GM21390 (cell line): Measurements from ENCODE around the gene TNNT2.

ENCODE experiments used
- ATAC-seq: cut with Tn5 transposase; IDR thresholded peaks from one replicate; pipeline ENCODE4 v1.9.1; 2021; ENCODE audit not compliant: unreplicated experiment

Gene TNNT2

DNA sequence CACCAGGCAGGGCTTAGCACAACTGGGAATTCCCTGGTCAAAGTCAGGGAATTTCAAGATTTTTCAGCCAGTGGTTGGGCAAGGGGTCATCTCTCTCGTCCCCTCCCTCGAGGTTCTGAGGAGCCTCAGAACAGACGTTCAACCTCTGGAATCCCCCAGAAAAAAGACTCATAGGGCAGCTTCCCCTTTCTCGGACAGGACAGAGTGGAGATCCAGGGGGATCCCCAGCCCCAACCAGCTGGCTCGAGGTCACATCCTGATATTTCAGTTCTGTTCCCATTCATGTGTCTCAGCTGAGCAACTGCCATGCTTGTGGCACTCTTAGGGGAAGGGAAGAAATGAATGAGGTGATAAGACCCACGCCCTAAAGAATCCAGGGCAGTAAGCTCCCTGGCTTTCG is 26.6 kb upstream of the TNNT2 start:
- ATAC-seq, result no peak

DNA sequence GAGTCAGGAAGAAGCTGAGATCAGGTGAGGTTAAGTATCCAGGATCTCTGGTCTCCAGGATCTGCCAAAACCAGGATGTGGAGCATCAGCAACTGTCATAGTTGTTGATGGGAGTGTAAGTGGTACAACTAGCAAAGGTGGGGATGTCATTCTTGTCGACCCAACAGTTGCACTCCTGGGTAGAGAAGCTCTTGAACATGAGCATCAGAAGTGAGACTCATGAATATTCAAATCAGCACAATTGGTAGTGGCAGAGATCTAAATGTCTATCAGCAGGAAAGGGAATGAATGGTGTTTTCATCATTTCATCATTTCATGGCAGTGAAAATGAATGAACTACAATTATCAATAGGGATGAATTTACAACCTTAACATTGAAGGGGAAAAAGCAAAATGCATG is 25.9 kb upstream of the TNNT2 start:
- ATAC-seq, result no peak

DNA sequence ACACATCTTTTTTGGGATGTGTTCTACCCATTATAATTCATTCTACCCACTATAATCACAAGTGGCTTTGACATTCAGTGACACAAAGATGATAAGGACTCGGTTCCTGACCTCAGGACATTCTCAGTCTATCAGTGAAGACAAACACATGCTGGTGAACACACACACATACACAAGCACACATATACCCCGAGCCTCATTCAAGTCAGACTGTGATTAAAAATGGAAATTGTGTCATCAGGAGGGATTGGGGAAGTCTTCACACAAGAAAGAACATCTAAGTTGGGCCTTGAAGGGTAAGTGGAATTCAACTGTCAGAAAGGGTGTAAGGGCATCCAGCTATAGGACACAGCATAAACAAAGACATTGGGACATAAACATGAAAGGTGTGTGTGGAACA is 24.2 kb upstream of the TNNT2 start:
- no peak for ATAC-seq

DNA sequence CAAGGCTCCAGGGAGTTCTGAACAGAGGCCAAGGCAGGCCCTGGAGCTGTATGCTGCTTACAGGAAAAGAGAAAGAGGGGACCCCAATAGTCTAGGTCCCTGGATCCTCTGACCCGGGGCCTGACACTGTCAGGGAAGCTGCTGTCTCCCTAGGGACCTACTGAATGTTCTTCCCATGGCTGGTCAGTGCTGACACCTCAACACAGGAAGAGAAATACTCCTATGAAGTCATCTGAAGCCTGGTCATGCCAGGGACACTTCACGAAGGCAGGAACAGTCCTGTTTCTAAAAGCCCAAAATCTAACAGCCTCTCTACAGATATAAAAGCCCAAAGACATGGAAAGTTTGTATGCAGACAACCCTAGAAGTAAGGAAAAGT is 23.4 kb upstream of the TNNT2 start:
- ATAC-seq, result no peak

DNA sequence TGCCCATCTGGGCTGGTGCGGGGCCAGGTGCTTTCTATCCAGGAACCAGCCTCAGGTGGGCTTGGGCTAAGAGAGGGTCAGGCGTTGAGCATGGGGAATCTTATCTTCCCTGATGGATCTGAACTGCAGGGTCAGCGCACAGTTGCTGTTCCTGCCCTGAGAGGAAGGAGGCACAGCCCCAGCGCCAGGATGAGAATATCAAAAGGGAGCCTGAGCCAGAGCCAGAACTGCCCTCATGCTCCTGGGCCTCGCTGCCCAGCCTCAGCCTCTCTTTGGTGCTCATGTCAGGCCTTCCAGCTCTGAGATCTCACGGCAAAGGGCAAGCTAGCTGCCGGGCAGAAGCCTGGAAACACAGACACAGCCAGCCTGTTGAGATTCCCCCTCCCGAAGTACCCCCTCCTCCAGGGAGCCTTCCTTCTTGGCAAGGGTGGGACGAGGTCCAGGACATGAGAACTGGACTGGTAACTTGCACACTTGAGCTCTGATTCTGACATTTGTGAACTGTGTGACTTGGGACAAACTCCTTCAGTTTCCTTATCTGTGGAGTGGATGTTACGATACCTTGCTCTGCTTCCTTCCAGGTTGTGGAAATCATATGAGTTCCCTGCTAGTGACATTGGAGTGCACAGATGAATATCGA is 22.9 kb upstream of the TNNT2 start:
- no peak for ATAC-seq

DNA sequence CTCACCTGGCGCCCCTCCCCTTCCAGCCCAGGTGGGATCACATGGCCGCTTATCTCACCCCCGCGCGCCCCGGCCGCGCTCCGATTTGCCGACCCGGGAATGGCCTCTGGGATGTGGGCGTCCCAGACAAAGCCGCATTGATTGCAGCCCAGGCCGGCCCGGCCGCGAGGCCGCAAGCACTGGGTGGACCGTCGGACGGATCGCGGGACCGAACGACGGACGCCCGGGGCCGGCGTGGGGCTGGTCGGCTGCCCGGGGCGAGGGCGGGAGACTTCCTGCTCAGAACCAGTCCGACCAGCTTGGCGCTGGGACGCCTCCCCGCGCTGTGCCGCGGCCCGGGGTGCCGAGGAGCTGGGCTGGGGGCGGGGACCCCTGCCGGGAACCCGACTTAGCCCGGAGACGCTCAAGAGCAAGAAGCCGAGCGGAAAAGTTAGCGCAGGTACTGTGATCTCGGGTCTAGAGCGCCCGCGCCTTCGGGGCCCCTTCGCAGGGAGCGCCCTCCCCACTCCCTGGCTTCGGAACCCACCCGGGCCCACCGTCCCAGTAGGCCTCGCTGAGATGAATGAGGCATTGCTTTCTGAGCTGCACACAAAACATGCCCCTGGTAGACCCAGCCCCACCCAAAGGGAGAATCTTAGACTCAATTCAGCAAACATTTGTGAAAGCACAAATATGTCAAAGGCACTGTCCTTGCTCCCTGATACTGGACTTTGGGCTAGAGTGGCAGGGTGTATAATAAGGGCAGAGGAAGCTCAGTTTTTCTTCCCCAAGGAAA is 22.1 kb upstream of the TNNT2 start:
- no peak for ATAC-seq

DNA sequence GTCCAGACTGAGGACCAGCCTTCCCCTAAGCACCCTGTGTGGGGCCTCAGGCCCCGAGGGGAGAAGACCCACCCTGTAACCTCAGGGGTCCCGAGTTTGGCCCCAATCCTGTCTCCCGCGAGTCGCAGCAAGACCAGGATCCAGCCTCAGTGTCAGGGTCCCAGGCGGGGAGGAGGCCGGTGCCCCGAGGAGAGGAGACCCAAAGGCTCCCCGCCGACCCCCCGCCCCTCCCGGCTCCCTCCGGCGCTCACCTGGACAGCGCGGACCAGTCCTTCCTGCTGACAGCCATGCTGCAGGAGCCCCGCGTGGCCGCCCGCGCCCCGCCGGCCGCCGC is 21.5 kb upstream of the TNNT2 start, which contains the start of gene LAD1:
LAD1 (minus strand) TSS at position 307 of the 334 bp plus-strand sequence; CDS start at position 289, 18 bp downstream.
- no peak for ATAC-seq

DNA sequence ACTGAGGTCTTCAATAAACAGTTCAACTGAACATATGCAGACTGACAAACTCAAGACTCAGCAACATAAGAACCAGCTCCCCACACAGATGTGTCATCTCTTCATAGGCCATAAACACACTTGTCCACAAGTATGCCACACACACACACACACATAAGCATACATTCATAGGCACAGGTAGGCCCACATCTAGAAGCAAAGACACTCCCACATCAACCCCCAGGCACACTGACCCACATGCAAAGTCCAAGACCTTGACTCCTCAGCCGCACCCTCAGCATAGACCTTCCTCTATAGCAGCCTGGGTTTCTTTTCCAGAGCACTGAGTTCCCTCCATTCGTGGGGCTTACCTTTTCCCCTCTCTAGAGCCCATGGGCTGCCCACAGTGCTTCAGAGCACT is 20.2 kb upstream of the TNNT2 start:
- ATAC-seq, result no peak

DNA sequence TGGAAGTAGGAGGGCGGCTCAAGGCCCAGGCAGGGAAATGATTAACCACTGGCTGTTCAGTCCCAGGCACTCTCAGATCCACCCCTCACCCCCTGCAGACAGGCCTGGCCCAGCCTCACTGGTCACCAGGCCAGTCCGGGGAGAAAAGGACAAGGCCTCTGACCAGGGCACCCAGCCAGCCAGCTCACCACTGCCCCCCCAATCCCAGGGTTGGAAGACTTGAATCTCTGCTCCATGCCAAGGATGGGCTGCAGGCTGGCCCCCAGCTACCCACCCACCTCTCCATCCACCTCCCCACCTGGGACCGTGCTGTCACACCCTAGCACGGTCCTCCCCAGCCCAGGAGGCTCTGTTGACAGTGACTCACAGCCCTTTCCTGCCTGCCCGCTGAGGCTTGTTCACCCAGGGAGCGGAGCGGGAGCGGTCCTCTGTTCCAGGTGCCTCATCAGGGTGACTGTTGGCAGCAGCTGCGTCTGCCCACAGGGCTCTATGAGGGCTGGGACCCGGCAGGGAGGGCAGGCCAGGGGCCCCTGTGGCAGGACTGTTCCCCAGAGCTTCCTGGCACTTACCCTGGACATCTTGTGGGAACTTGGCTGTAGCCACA is 19.5 kb upstream of the TNNT2 start:
- no peak for ATAC-seq

DNA sequence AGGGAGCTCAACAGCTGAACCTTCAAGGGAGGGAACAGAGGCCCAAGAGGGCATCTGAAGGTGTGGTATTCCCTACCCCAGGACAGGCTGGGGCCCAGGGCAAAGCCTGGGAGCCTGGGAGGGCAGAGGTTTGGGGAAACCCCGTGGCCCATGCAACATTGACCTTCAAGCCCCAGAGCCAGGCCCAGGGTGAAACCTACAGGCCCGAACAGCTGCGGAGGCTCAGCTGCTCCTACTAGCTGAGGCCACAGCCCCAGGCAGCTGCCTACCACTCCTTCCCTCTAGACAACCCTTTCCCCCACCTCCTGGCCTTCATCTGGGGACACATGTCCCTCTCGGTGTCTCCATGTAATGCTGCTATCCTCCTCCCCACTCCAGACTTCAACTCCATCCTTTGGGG is 18.5 kb upstream of the TNNT2 start:
- no peak for ATAC-seq

DNA sequence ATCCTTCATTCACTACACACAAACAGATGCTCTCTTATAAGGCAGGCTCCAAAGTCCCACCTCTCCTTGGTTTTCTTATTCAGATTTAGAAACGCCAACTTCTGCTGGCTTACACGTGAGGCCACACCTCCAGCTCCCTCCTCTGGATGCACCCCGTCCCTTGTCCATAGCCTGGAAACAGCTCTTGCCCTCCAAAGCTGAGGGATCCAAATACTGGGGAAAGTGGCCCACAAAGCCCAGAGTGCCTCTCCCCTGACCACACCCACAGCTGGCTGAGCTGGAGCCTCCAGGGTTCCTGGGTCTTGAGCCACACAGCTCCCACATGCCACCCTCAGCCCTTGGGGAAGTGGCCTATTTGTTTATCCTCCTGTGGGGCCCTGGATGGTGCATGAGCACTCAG is 17.1 kb upstream of the TNNT2 start:
- ATAC-seq, result no peak

DNA sequence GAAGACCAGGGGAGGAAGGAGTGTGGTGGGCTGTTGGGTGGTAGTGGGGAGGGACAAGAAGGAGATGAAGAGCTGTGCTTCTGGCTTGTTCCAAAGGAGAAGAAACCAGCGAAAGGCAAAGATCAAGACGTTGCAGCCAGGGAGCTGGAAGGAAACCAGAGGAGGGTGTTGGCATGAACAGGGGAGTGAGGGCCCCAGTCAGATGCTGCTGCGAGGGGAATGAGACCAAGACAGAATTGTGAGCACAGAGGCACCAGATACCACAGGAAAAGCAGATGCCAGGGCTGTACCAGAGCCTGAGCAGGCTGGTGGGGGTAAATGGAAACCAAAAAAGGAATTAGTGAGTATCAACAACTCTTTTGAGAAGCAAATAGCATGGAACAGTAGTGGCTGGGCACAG is 15.6 kb upstream of the TNNT2 start:
- no peak for ATAC-seq

DNA sequence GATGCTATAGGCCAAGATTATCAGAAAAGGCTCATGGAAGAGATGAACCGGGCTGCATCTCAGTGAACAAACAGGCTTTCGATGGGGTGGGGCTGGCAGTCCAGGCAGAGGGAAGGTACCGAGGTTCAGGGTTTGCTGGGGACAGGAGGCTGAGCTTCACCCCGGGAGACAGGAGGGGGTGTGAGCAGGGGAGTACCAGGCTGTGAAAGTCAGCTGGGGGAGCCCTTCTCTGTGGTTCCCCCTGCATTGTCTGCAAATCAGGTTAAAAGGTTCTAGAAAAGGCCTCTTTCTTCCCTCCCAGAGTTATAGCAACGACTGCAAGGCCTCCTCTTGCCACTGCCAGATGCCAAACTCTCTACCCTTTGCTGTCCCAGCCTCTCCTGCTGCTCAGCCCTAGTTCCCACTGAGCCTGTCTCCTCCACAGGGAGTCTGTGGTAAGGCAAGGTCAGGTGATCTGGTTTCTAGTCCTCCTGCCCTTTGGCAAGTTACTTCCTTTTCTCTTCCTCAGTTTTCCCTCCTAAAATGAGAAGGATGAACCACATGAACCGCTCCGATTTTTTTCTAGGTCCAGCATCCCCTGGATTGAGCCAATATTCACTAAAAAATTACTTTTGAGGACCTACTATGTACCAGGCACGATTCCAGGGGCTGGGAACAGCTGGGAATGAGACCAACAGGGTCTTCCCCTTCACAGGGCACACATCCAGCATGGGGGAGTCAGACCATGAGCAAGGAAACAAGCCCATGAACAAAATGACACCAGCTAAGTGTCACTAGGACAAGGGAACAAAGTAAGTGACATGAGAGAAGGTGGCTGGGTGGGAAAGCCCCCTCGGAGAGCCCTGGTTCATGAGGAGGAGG is 14.4 kb upstream of the TNNT2 start:
- ATAC-seq, result no peak

DNA sequence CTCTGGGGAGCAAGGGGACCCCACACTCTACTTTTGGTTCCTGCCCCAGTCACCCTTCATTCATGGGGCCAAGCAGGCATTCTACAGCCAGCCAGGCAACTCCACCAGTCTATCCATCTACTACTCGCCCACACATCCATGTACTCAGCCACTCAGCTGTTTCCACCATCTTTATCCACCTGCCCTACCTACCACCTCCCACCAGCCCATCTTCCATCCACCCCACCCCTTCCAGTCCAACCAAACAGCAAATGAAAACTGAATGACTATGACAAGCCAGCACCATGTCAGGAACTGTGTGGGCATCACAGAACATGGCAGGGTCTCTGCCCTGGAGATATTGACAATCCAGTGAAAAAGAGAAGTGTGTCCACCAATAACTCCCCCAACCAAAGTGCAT is 13.7 kb upstream of the TNNT2 start:
- no peak for ATAC-seq

DNA sequence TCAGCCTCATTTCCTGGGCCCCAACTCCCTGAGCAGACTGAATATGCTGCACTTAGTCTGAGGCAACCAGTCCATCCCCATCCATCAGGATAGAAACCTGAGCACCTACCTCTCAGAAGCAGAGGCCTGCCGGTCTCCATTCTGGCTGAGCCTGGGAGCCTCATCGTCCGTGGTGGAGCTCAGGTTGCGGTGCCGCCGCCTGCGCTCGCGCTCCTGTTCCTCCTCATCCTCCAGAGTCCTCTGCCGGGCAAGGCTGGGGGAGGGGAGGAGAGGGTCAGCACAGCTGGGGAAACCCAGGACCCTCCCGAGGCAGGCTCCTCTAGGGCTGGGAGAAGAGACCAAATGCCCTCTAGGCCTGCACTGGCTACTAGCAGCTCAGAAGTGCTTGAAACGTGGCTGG is 11.6 kb upstream of the TNNT2 start:
- ATAC-seq, result no peak

DNA sequence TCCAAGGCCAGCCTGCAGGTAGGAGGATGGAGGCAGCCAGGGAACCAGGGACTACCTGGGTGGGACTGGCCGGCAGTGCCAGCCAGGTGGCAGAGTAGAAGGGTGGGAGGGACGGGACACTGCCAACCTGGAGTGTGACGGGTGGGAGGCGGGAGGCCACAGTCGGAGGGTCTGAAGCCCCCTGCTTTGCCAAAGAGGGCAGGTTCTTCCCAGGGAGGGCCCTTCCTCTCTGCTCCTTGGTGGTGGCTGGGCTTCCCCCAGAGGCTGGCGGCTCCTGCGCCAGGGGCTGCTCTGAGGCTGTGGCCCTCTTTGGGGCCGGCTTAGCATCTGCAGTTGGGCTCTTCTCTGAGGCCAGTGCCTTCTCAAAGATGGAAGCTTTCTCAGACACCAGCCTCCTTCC is 8.7 kb upstream of the TNNT2 start:
- ATAC-seq, result no peak

DNA sequence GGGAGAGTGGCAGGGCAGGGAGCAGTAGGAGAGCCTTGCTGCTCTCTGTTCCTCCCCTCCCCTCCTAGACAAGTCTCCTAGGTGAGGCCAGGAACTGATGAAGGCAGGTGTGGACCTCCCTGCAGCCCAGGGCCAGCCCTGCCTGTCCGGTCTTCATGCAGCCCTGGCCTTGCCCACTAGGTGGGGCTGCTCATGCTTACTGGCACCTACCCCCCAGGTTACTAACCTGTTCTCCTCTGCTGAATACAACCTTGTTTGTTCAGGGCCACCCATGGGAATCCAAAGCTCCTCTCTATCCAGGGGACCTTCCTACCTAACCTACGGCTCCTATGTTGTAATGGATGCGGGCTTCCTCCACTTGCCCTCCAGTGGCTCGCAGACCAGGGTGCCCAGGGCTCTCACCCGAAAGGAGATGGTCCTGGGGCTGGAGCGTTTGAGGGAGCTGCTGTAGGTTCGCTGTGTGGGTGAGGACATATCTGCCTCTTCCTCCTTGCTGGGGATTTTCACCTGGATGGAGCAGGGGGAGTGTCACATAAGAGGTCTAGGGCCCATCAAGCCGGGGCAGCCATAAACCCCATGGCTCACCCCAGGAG is 7.9 kb upstream of the TNNT2 start:
- ATAC-seq, result peak; percentile 71

DNA sequence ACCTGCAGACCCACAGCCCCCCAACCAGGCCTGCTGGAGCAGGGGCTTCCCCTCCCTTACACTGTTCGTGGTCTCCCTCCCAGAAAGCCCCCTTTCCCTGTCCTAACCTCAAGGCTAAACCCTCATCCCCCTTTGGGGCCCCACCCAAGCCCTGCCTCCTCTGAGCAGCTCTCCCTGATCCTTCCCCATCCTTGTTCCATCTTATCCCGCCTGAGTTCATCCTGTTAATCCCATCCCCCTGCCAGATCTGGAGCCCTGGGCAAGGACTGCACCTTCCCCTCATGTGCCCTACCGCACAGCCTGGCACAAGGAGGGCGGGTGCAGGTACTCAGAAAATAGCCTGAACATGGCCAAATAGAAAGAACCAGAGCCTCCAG is 6.9 kb upstream of the TNNT2 start:
- ATAC-seq, result no peak

DNA sequence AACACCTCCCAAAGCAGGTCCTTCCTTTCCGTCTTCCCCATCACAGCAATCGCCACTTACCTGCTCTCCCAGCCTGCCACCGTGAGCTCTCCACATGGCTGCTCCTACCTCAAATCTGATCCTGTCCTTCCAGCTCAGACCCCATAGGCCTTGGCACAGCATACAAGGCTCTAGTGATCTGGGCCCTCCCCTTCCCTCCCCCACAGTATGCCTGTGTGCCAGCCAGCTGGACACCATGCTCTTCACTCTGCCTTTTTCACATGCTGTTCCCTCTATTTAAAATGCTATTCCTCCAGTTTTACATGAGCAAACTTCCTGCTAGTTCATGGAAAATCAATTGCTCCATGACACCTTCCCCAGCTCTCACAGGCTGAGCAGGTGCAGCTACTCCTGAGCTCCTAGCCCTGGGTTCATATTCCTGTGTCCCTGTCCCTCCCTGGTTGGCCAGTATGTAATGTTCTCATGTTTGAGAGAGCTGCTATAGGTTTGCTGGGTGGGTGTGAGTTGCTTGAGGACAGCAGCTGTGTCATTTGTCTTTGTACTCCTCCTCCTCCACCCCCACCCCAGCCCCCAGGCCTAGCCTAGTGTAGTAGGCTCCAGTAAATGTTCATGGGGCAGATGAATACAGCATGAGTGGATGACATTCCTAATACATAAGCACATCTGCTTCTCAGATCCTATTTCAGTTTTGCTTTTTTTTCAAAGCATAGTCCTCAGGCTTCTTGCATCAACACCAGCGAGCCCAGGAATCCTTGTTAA is 6.3 kb upstream of the TNNT2 start:
- no peak for ATAC-seq

DNA sequence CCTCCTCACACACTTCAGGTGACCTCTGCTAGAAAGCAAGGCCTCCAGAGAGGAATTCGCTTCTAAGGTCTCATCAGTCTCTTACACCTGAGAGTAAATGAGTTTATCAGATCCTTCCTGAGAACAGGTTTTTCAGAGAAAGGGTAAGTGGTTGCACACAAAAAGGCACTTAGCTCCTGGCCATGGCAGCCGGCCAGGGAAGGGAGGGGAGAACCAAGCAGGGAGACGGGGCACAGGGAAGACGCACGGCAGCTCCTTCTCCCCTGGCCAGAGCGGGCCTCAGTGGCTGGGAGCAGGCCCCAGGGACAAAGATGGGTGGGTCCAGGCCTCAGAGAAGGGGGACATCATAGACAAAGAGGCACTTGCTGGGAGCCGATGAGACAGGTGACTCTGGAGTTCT is 3.6 kb upstream of the TNNT2 start:
- no peak for ATAC-seq
